HEK293 (cell line): ENCODE data around the gene RNF212.
A peak's percentile ranks its signal among the peaks of the same experiment; 100 is the strongest.

ENCODE experiments used
- CTCF ChIA-PET: fragments of 350-600 bp; formaldehyde crosslinking; extraction: SDS; loops from one replicate; lab custom pipeline; 2021; ENCODE audit warnings: antibody characterized with exemption; lab: Yijun Ruan, JAX
- POLR2A ChIA-PET: fragments of 300-600 bp; formaldehyde crosslinking; extraction: SDS; loops from one replicate; lab custom pipeline; 2020; ENCODE audit warnings: antibody characterized with exemption, inconsistent platforms; lab: Yijun Ruan, JAX
- H3K27ac ChIP-seq: fragments of 200-500 bp; sonication (Bioruptor generic); 2 replicates; pipeline ENCODE4 v1.5.1; 2014; ENCODE audit warnings: low read depth, low read length, control low read depth, inconsistent platforms; ENCODE audit errors: extremely low read depth
- H3K36me3 ChIP-seq, 2 experiments: fragments of 200-500 bp in 1 of 2; sonication (Bioruptor generic) in 1 of 2; 1 replicate in 1 of 2; 2 replicates in 1 of 2; pipeline ENCODE4 v1.5.1; 2014 to 2017; ENCODE audit warnings: inconsistent platforms in 2 of 2, low read length in 2 of 2; ENCODE audit not compliant: control insufficient read depth in 2 of 2, insufficient read depth in 1 of 2
- H3K4me1 ChIP-seq: fragments of 200-500 bp; sonication (Bioruptor generic); 2 replicates; pipeline ENCODE4 v1.5.1; 2014; ENCODE audit warnings: mild to moderate bottlenecking, low read length, inconsistent platforms; ENCODE audit not compliant: control insufficient read depth, insufficient read depth
- H3K4me3 ChIP-seq: 2 replicates; pipeline ENCODE4 v1.5.1; 2011; ENCODE audit warnings: low read depth, mild to moderate bottlenecking, control low read depth, low read length, moderate library complexity
- H3K9me3 ChIP-seq: fragments of 200-500 bp; sonication (Bioruptor generic); 2 replicates; pipeline ENCODE4 v1.5.1; 2014; ENCODE audit warnings: low read depth, low read length, inconsistent platforms; ENCODE audit not compliant: control insufficient read depth, insufficient read depth
- BCL6B ChIP-seq: fragments of 450-650 bp; formaldehyde crosslinking; IDR thresholded peaks from 2 replicates; pipeline ENCODE4 v1.5.1; 2017; ENCODE audit warnings: missing biosample characterization, missing genetic modification characterization
- EGR2 ChIP-seq: fragments of 450-650 bp; formaldehyde crosslinking; IDR thresholded peaks from 2 replicates; pipeline ENCODE4 v1.5.1; 2016; ENCODE audit warnings: low read depth, missing biosample characterization, missing genetic modification characterization
- ELK4 ChIP-seq: IDR thresholded peaks from 2 replicates; pipeline ENCODE4 v1.6.1; 2011; ENCODE audit warnings: mild to moderate bottlenecking, low read depth, low read length, borderline replicate concordance
- HOXA7 ChIP-seq: sonication (generic); formaldehyde crosslinking; IDR thresholded peaks from 2 replicates; pipeline ENCODE4 v1.8.1; 2022; ENCODE audit warnings: missing genetic modification reagents, borderline replicate concordance
- KLF9 ChIP-seq: fragments of 450-650 bp; formaldehyde crosslinking; IDR thresholded peaks from 2 replicates; pipeline ENCODE4 v1.5.1; 2016; ENCODE audit warnings: missing biosample characterization, missing genetic modification characterization, low read depth
- OVOL3 ChIP-seq: fragments of 450-650 bp; formaldehyde crosslinking; IDR thresholded peaks from 2 replicates; pipeline ENCODE4 v1.5.1; 2016; ENCODE audit warnings: missing biosample characterization, missing genetic modification characterization
- PRDM10 ChIP-seq: fragments of 450-650 bp; formaldehyde crosslinking; IDR thresholded peaks from 2 replicates; pipeline ENCODE4 v1.5.1; 2016; ENCODE audit warnings: missing biosample characterization, missing genetic modification characterization
- TSHZ1 ChIP-seq: fragments of 450-650 bp; formaldehyde crosslinking; IDR thresholded peaks from 2 replicates; pipeline ENCODE4 v1.5.1; 2016; ENCODE audit warnings: missing biosample characterization, missing genetic modification characterization, borderline replicate concordance
- ZFHX2 ChIP-seq: fragments of 450-650 bp; formaldehyde crosslinking; conservative IDR thresholded peaks from 2 replicates; pipeline ENCODE4 v1.5.1; 2016; ENCODE audit warnings: missing biosample characterization, missing genetic modification characterization
- ZNF37A ChIP-seq: fragments of 450-650 bp; IDR thresholded peaks from 2 replicates; pipeline ENCODE4 v1.5.1; 2018; ENCODE audit warnings: missing biosample characterization, missing genetic modification characterization
- ZNF518A ChIP-seq: fragments of 450-650 bp; formaldehyde crosslinking; conservative IDR thresholded peaks from 2 replicates; pipeline ENCODE4 v1.5.1; 2016; ENCODE audit warnings: low read depth, missing biosample characterization, missing genetic modification characterization
- ZNF530 ChIP-seq: fragments of 450-650 bp; formaldehyde crosslinking; IDR thresholded peaks from 2 replicates; pipeline ENCODE4 v1.5.1; 2016; ENCODE audit warnings: low read depth, missing biosample characterization, missing genetic modification characterization
- ZNF555 ChIP-seq: fragments of 450-650 bp; formaldehyde crosslinking; conservative IDR thresholded peaks from 2 replicates; pipeline ENCODE4 v1.5.1; 2017; ENCODE audit warnings: missing biosample characterization, mild to moderate bottlenecking, missing genetic modification characterization, inconsistent platforms
- ZNF596 ChIP-seq: fragments of 450-650 bp; IDR thresholded peaks from 2 replicates; pipeline ENCODE4 v1.5.0; 2018; ENCODE audit warnings: missing biosample characterization, mild to moderate bottlenecking, missing genetic modification characterization, moderate library complexity
- ZNF600 ChIP-seq: fragments of 450-650 bp; formaldehyde crosslinking; IDR thresholded peaks from 2 replicates; pipeline ENCODE4 v1.5.1; 2016; ENCODE audit warnings: missing biosample characterization, missing genetic modification characterization
- ZSCAN23 ChIP-seq: fragments of 450-650 bp; formaldehyde crosslinking; IDR thresholded peaks from 2 replicates; pipeline ENCODE4 v1.5.1; 2016; ENCODE audit warnings: missing biosample characterization, missing genetic modification characterization
- ZXDB ChIP-seq: fragments of 450-650 bp; formaldehyde crosslinking; IDR thresholded peaks from 2 replicates; pipeline ENCODE4 v1.5.1; 2016; ENCODE audit warnings: missing biosample characterization, missing genetic modification characterization

RNF212 gene

GRCh38 chr4:1042352-1043055, 70.9 kb downstream of the RNF212 start:
- Histone ChIP-seq H3K4me1 (no peaks in the 10 kb centered on the region; the same call in 1 of the 2 replicates), H3K4me3 (no peak overlapping the region)
- TF ChIP-seq ZFHX2 (tag by site-specific recombination), result peak; percentile 98
- peak; percentile 77 for TF ChIP-seq KLF9 (tag by site-specific recombination)
- no peak for TF ChIP-seq ZNF596 (tag by site-specific recombination)
- TF ChIP-seq EGR2, result peak; percentile 95
- TF ChIP-seq, all 188 proteins: peak for 3
- H3K36me3 ChIP-seq, result no peaks in the 10 kb centered on the region
- H3K27ac ChIP-seq, result no peak overlapping the region
- POLR2A ChIA-PET, result no interaction called here
- CTCF ChIA-PET, result no interaction called here
- H3K9me3 ChIP-seq, result no peaks in the 10 kb centered on the region

- POLR2A ChIA-PET, result no interaction called here
- H3K4me1 ChIP-seq, result no peaks in the 10 kb centered on the region; the same call in 1 of the 2 replicates
- H3K9me3 ChIP-seq, result no peaks in the 10 kb centered on the region
- no peak overlapping the region for H3K27ac ChIP-seq
- no peaks in the 10 kb centered on the region for H3K36me3 ChIP-seq
- no peak overlapping the region for H3K4me3 ChIP-seq
- TF ChIP-seq PRDM10 (tag by site-specific recombination), result no peak
- TF ChIP-seq ZNF518A (tag by site-specific recombination), result no peak
- TF ChIP-seq ZSCAN23 (tag by site-specific recombination), result no peak
- no peak for TF ChIP-seq TSHZ1 (tag by site-specific recombination)
- TF ChIP-seq BCL6B (tag by site-specific recombination), result no peak
- no peak for TF ChIP-seq ZXDB (tag by site-specific recombination)
- no peak for TF ChIP-seq ZNF37A (tag by site-specific recombination)
- no peak for TF ChIP-seq ZNF530
- TF ChIP-seq HOXA7 (CRISPR knock-in tag), result no peak
- no peak for TF ChIP-seq ZNF555 (tag by site-specific recombination)
- TF ChIP-seq OVOL3 (tag by site-specific recombination), result no peak
- no peak for TF ChIP-seq ZNF600 (tag by site-specific recombination)
- TF ChIP-seq ELK4, result no peak
- TF ChIP-seq, all 188 proteins: peak for 0
- CTCF ChIA-PET, result no interaction called here
Measured at GRCh38 chr4:1041936-1042330, 71.4 kb downstream of the RNF212 start.
